HG03460 (cell line): ENCODE results near the gene TSPY3.
"Not testable (repeated sequence)": the region's sequence is repeated elsewhere in the genome, so short reads cannot be mapped to it uniquely, and the experiment has no call there.

Experiments
- ATAC-seq: cut with Tn5 transposase; IDR thresholded peaks from one replicate; pipeline ENCODE4 v1.9.1; 2021; ENCODE audit not compliant: unreplicated experiment

Gene TSPY3

DNA sequence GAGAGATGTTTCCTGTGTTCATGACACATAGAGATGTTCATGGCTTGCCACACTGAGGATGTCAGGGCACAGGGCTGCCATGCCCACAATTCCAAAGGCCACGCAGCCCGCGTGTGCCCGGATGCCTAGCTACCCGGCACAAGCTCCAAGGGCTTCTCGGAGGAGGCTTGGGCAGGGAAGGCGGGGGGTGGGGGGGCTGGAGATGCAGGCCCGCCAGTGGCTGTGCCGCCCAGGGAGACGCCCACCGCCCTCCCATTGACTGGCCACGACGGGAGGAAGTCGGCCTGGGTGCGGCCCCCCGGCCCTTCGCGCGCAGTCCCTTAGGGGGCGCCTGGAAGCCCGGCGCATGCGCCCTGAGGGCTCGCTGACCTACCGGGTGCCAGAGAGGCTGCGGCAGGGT is at the start of gene TSPY3:
Gene TSPY3, plus strand, starts transcription at position 301 of the 400 bp plus-strand sequence. Its CDS starts 46 bp downstream, at position 347.
- not testable (repeated sequence) for ATAC-seq

DNA sequence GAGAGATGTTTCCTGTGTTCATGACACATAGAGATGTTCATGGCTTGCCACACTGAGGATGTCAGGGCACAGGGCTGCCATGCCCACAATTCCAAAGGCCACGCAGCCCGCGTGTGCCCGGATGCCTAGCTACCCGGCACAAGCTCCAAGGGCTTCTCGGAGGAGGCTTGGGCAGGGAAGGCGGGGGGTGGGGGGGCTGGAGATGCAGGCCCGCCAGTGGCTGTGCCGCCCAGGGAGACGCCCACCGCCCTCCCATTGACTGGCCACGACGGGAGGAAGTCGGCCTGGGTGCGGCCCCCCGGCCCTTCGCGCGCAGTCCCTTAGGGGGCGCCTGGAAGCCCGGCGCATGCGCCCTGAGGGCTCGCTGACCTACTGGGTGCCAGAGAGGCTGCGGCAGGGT is 40.7 kb upstream of the TSPY3 start, which contains the start of gene TSPY8:
Gene TSPY8, plus strand, starts transcription at position 301 of the 400 bp plus-strand sequence. Its CDS starts 46 bp downstream, at position 347.
- ATAC-seq: not testable (repeated sequence)

DNA sequence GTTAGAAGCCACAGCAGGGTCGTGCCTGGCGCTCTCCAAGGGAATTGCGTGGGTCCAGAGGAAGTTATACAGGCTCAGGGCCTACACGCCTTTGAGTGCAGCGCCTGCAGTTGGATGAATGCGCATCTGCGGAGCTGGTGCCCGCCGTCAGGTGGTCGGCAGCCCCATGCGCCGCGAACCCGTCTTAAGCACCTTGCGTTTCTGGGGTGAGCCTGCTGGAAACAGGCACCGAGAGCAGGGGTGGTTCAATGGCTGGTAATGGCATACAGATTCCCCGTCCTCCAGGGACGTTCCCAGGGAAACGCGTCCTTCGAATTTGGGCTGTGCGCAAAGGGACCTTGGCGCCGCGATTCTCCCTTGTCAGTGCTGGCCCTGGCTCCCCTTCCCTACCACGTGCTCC is 1.7 kb upstream of the TSPY3 start:
- not testable (repeated sequence) for ATAC-seq
